ENCODE results near the gene MASP1.
A peak's percentile ranks its signal among the peaks of the same experiment; 100 is the strongest.

MASP1 gene

GRCh38 chr3:187262360-187262759 is 29.2 kb downstream of the MASP1 start:
- Histone ChIP-seq H4K12ac (ENCODE audit: low read depth, low read length) (no peak overlapping the region), H3K36me3 (ENCODE audit: control insufficient read depth in 1 of 2, insufficient read depth in 2 of 2, low read length in 2 of 2) (no peaks in the 10 kb centered on the region), H2BK5ac (ENCODE audit: low read depth, low read length, poor library complexity) (no peak overlapping the region), H2BK12ac (ENCODE audit: low read length) (no peak overlapping the region), H3K9me3 (ENCODE audit: insufficient read depth, low read depth, low read length) (no peaks in the 10 kb centered on the region), H3K27ac (ENCODE audit: low read depth, low read length) (no peak overlapping the region), H2AFZ (ENCODE audit: insufficient read depth, low read length, poor library complexity) (no peak overlapping the region), H3K4me2 (ENCODE audit: low read length) (no peak overlapping the region), H2BK120ac (ENCODE audit: insufficient read depth, low read length, poor library complexity) (no peak overlapping the region), H3K79me2 (ENCODE audit: control insufficient read depth, insufficient read depth, low read length, poor library complexity) (no peaks in the 10 kb centered on the region), H4K91ac (ENCODE audit: low read depth, low read length) (no peak overlapping the region), H4K8ac (ENCODE audit: low read depth, low read length) (no peak overlapping the region), H3K79me1 (ENCODE audit: low read length) (no peaks in the 10 kb centered on the region), H3K23ac (ENCODE audit: low read length) (no peak overlapping the region), H3K4me3 (ENCODE audit: low read depth, low read length) (no peak overlapping the region), H3K9ac (ENCODE audit: low read length) (no peak overlapping the region), H3K18ac (ENCODE audit: low read length) (no peak overlapping the region), H3K4ac (ENCODE audit: low read depth, low read length) (no peak overlapping the region), H2AK5ac (ENCODE audit: low read length) (no peak overlapping the region), H3K14ac (ENCODE audit: low read length) (no peak overlapping the region), H3K27me3 (ENCODE audit: insufficient read depth, low read length) (no peaks in the 10 kb centered on the region), H3K4me1 (ENCODE audit: control insufficient read depth in 1 of 2, insufficient read depth in 2 of 2, low read length in 2 of 2) (peaks cover 0 to 7% of the 10 kb centered on the region in 2 experiments)
- no CpG with 5 or more reads among the region's 6 CpGs for WGBS (ENCODE audit: extremely low coverage, insufficient coverage, insufficient read length)
- DNase-seq = no peak

GRCh38 chr3:187261541-187261969 is 30.0 kb downstream of the MASP1 start:
- no CpG with 5 or more reads among the region's 3 CpGs for WGBS (ENCODE audit: extremely low coverage, insufficient coverage, insufficient read length)
- no peaks in the 10 kb centered on the region for H3K79me1 ChIP-seq (ENCODE audit: low read length)
- no peak overlapping the region for H2BK12ac ChIP-seq (ENCODE audit: low read length)
- H3K23ac ChIP-seq (ENCODE audit: low read length) = no peak overlapping the region
- no peak overlapping the region for H2BK120ac ChIP-seq (ENCODE audit: insufficient read depth, low read length, poor library complexity)
- H2BK5ac ChIP-seq (ENCODE audit: low read depth, low read length, poor library complexity) = no peak overlapping the region
- no peaks in the 10 kb centered on the region for H3K36me3 ChIP-seq (ENCODE audit: control insufficient read depth in 1 of 2, insufficient read depth in 2 of 2, low read length in 2 of 2)
- H2AFZ ChIP-seq (ENCODE audit: insufficient read depth, low read length, poor library complexity) = no peak overlapping the region
- no peaks in the 10 kb centered on the region for H3K79me2 ChIP-seq (ENCODE audit: control insufficient read depth, insufficient read depth, low read length, poor library complexity)
- no peak overlapping the region for H4K8ac ChIP-seq (ENCODE audit: low read depth, low read length)
- H4K12ac ChIP-seq (ENCODE audit: low read depth, low read length) = no peak overlapping the region
- no peak overlapping the region for H3K4ac ChIP-seq (ENCODE audit: low read depth, low read length)
- H3K9me3 ChIP-seq (ENCODE audit: insufficient read depth, low read depth, low read length) = no peaks in the 10 kb centered on the region
- no peak overlapping the region for H3K4me2 ChIP-seq (ENCODE audit: low read length)
- H3K4me1 ChIP-seq (ENCODE audit: control insufficient read depth in 1 of 2, insufficient read depth in 2 of 2, low read length in 2 of 2) = peaks cover 0 to 7% of the 10 kb centered on the region in 2 experiments
- no peak overlapping the region for H3K4me3 ChIP-seq (ENCODE audit: low read depth, low read length)
- H3K14ac ChIP-seq (ENCODE audit: low read length) = no peak overlapping the region
- no peak overlapping the region for H2AK5ac ChIP-seq (ENCODE audit: low read length)
- H3K9ac ChIP-seq (ENCODE audit: low read length) = no peak overlapping the region
- no peaks in the 10 kb centered on the region for H3K27me3 ChIP-seq (ENCODE audit: insufficient read depth, low read length)
- peak; percentile 12 to 85 for DNase-seq
- H3K27ac ChIP-seq (ENCODE audit: low read depth, low read length) = no peak overlapping the region
- H3K18ac ChIP-seq (ENCODE audit: low read length) = no peak overlapping the region
- no peak overlapping the region for H4K91ac ChIP-seq (ENCODE audit: low read depth, low read length)

- no peaks in the 10 kb centered on the region for H3K79me2 ChIP-seq (ENCODE audit: control insufficient read depth, insufficient read depth, low read length, poor library complexity)
- H3K23ac ChIP-seq (ENCODE audit: low read length) = no peak overlapping the region
- H2BK5ac ChIP-seq (ENCODE audit: low read depth, low read length, poor library complexity) = no peak overlapping the region
- no CpG with 5 or more reads among the region's 2 CpGs for WGBS (ENCODE audit: extremely low coverage, insufficient coverage, insufficient read length)
- H3K4me1 ChIP-seq (ENCODE audit: control insufficient read depth in 1 of 2, insufficient read depth in 2 of 2, low read length in 2 of 2) = no peaks in the 10 kb centered on the region
- no peak overlapping the region for H4K91ac ChIP-seq (ENCODE audit: low read depth, low read length)
- H2BK120ac ChIP-seq (ENCODE audit: insufficient read depth, low read length, poor library complexity) = no peak overlapping the region
- H3K79me1 ChIP-seq (ENCODE audit: low read length) = no peaks in the 10 kb centered on the region
- no peak overlapping the region for H3K4me3 ChIP-seq (ENCODE audit: low read depth, low read length)
- no peak overlapping the region for H3K27ac ChIP-seq (ENCODE audit: low read depth, low read length)
- H3K36me3 ChIP-seq (ENCODE audit: control insufficient read depth in 1 of 2, insufficient read depth in 2 of 2, low read length in 2 of 2) = no peaks in the 10 kb centered on the region
- H3K4me2 ChIP-seq (ENCODE audit: low read length) = no peak overlapping the region
- H2BK12ac ChIP-seq (ENCODE audit: low read length) = no peak overlapping the region
- no peaks in the 10 kb centered on the region for H3K9me3 ChIP-seq (ENCODE audit: insufficient read depth, low read depth, low read length)
- H3K14ac ChIP-seq (ENCODE audit: low read length) = no peak overlapping the region
- no peak overlapping the region for H4K8ac ChIP-seq (ENCODE audit: low read depth, low read length)
- H4K12ac ChIP-seq (ENCODE audit: low read depth, low read length) = no peak overlapping the region
- no peak overlapping the region for H3K4ac ChIP-seq (ENCODE audit: low read depth, low read length)
- H3K9ac ChIP-seq (ENCODE audit: low read length) = no peak overlapping the region
- no peak overlapping the region for H3K18ac ChIP-seq (ENCODE audit: low read length)
- H2AK5ac ChIP-seq (ENCODE audit: low read length) = no peak overlapping the region
- no peaks in the 10 kb centered on the region for H3K27me3 ChIP-seq (ENCODE audit: insufficient read depth, low read length)
- H2AFZ ChIP-seq (ENCODE audit: insufficient read depth, low read length, poor library complexity) = no peak overlapping the region
- DNase-seq = no peak
Measured at GRCh38 chr3:187259171-187259570, 32.4 kb downstream of the MASP1 start.

GRCh38 chr3:187257992-187258692 is 33.4 kb downstream of the MASP1 start:
- H4K91ac ChIP-seq (ENCODE audit: low read depth, low read length) = no peak overlapping the region
- H3K18ac ChIP-seq (ENCODE audit: low read length) = no peak overlapping the region
- no peak overlapping the region for H3K14ac ChIP-seq (ENCODE audit: low read length)
- no peaks in the 10 kb centered on the region for H3K27me3 ChIP-seq (ENCODE audit: insufficient read depth, low read length)
- H2BK12ac ChIP-seq (ENCODE audit: low read length) = no peak overlapping the region
- H2BK5ac ChIP-seq (ENCODE audit: low read depth, low read length, poor library complexity) = no peak overlapping the region
- H3K79me1 ChIP-seq (ENCODE audit: low read length) = no peaks in the 10 kb centered on the region
- H3K23ac ChIP-seq (ENCODE audit: low read length) = no peak overlapping the region
- H3K36me3 ChIP-seq (ENCODE audit: control insufficient read depth in 1 of 2, insufficient read depth in 2 of 2, low read length in 2 of 2) = no peaks in the 10 kb centered on the region
- no peak overlapping the region for H2BK120ac ChIP-seq (ENCODE audit: insufficient read depth, low read length, poor library complexity)
- no peak overlapping the region for H4K12ac ChIP-seq (ENCODE audit: low read depth, low read length)
- H4K8ac ChIP-seq (ENCODE audit: low read depth, low read length) = no peak overlapping the region
- no peak for DNase-seq
- H3K9ac ChIP-seq (ENCODE audit: low read length) = no peak overlapping the region
- no peak overlapping the region for H3K4me2 ChIP-seq (ENCODE audit: low read length)
- no CpG with 5 or more reads among the region's 5 CpGs for WGBS (ENCODE audit: extremely low coverage, insufficient coverage, insufficient read length)
- no peaks in the 10 kb centered on the region for H3K79me2 ChIP-seq (ENCODE audit: control insufficient read depth, insufficient read depth, low read length, poor library complexity)
- H3K4me1 ChIP-seq (ENCODE audit: control insufficient read depth in 1 of 2, insufficient read depth in 2 of 2, low read length in 2 of 2) = no peaks in the 10 kb centered on the region
- no peak overlapping the region for H2AK5ac ChIP-seq (ENCODE audit: low read length)
- no peak overlapping the region for H3K27ac ChIP-seq (ENCODE audit: low read depth, low read length)
- H3K4me3 ChIP-seq (ENCODE audit: low read depth, low read length) = no peak overlapping the region
- no peak overlapping the region for H2AFZ ChIP-seq (ENCODE audit: insufficient read depth, low read length, poor library complexity)
- H3K4ac ChIP-seq (ENCODE audit: low read depth, low read length) = no peak overlapping the region
- no peaks in the 10 kb centered on the region for H3K9me3 ChIP-seq (ENCODE audit: insufficient read depth, low read depth, low read length)
